Stimulated activated naive B cell treated with anti-CD40 and anti-IgM and Interleukin-4, amounts not matched to agents 10 μg/mL and 1 μg/mL and 100 μg/mL, for 72 hours (primary cell): Measurements from ENCODE around the gene PARVB.
A peak's percentile ranks its signal among the peaks of the same experiment; 100 is the strongest.
"Not testable (repeated sequence)": the region's sequence is repeated elsewhere in the genome, so short reads cannot be mapped to it uniquely, and the experiment has no call there.

Source experiments
- ATAC-seq, 2 donors: fragments of 150-1000 bp; cut with Tn5 transposase; replicated peaks; 2 replicates each; pipeline ENCODE4 v1.10.0; 2021; ENCODE audit warnings: moderate library complexity in 1 of 2
- DNase-seq: peaks from one replicate; pipeline ENCODE4 v3.0.0; 2021
- H3K27ac Mint-ChIP-seq: one replicate; pipeline ENCODE4 v1.8.0; 2022; ENCODE audit warnings: mild to moderate bottlenecking, mixed read lengths
- H3K27me3 Mint-ChIP-seq, 2 donors: one replicate each; pipeline ENCODE4 v1.8.0; 2022; ENCODE audit warnings: mixed read lengths in 2 of 2
- H3K36me3 Mint-ChIP-seq, 2 donors: one replicate each; pipeline ENCODE4 v1.8.0; 2022; ENCODE audit warnings: mixed read lengths in 2 of 2, mild to moderate bottlenecking in 1 of 2
- H3K4me1 Mint-ChIP-seq, 2 donors: one replicate each; pipeline ENCODE4 v1.8.0; 2022; ENCODE audit warnings: mixed read lengths in 2 of 2, mild to moderate bottlenecking in 1 of 2
- H3K4me3 Mint-ChIP-seq, 2 donors: one replicate each; pipeline ENCODE4 v1.8.0; 2022; ENCODE audit warnings: mild to moderate bottlenecking in 2 of 2, mixed read lengths in 2 of 2, moderate library complexity in 1 of 2
- H3K9me3 Mint-ChIP-seq, 2 donors: one replicate each; pipeline ENCODE4 v1.8.0; 2022; ENCODE audit warnings: mixed read lengths in 2 of 2, mild to moderate bottlenecking in 1 of 2

PARVB gene

GRCh38 chr22:44003405-44004103 lies 20.5 kb upstream of the PARVB start:
- no peak overlapping the region for H3K4me3 Mint-ChIP-seq
- peaks cover 0 to 2% of the 10 kb centered on the region in 2 donors for H3K9me3 Mint-ChIP-seq
- H3K27me3 Mint-ChIP-seq = no peaks in the 10 kb centered on the region
- no peak overlapping the region for H3K27ac Mint-ChIP-seq
- ATAC-seq = no peak
- DNase-seq = no peak
- H3K4me1 Mint-ChIP-seq = peaks cover 12 to 26% of the 10 kb centered on the region in 2 donors
- peaks cover 31 to 52% of the 10 kb centered on the region in 2 donors for H3K36me3 Mint-ChIP-seq

- H3K4me1 Mint-ChIP-seq = peaks cover 8 to 21% of the 10 kb centered on the region in 2 donors
- H3K4me3 Mint-ChIP-seq = no peak overlapping the region
- H3K27ac Mint-ChIP-seq = no peak overlapping the region
- no peaks in the 10 kb centered on the region for H3K27me3 Mint-ChIP-seq
- no peak for ATAC-seq
- H3K36me3 Mint-ChIP-seq = peaks cover 25 to 47% of the 10 kb centered on the region in 2 donors
- no peak for DNase-seq
- H3K9me3 Mint-ChIP-seq = peaks cover 0 to 2% of the 10 kb centered on the region in 2 donors
These were observed 20.0 kb upstream of the PARVB start for GRCh38 chr22:44004104-44004460.

GRCh38 chr22:44005524-44005923 lies 18.6 kb upstream of the PARVB start:
- Mint-ChIP-seq H3K36me3 (peaks cover 21 to 41% of the 10 kb centered on the region in 2 donors), H3K27ac (no peak overlapping the region), H3K9me3 (peaks cover 0 to 2% of the 10 kb centered on the region in 2 donors), H3K4me3 (no peak overlapping the region), H3K4me1 (peaks cover 4 to 9% of the 10 kb centered on the region in 2 donors), H3K27me3 (no peaks in the 10 kb centered on the region)
- ATAC-seq (peak; percentile 63 to 77), DNase-seq (no peak)

GRCh38 chr22:44012162-44012561 lies 11.9 kb upstream of the PARVB start:
- Mint-ChIP-seq H3K4me3 (no peak overlapping the region), H3K4me1 (peaks cover 5 to 15% of the 10 kb centered on the region in 2 donors), H3K36me3 (peaks cover 0 to 20% of the 10 kb centered on the region in 2 donors), H3K9me3 (peaks cover 0 to 1% of the 10 kb centered on the region in 2 donors), H3K27me3 (no peaks in the 10 kb centered on the region), H3K27ac (no peak overlapping the region)
- DNase-seq (no peak), ATAC-seq (no peak)

GRCh38 chr22:44012591-44012990 lies 11.5 kb upstream of the PARVB start:
- Mint-ChIP-seq H3K27me3 (no peaks in the 10 kb centered on the region), H3K27ac (no peak overlapping the region), H3K4me1 (peaks cover 7 to 19% of the 10 kb centered on the region in 2 donors), H3K9me3 (peaks cover 0 to 1% of the 10 kb centered on the region in 2 donors), H3K36me3 (peaks cover under 1 to 18% of the 10 kb centered on the region in 2 donors), H3K4me3 (no peak overlapping the region)
- DNase-seq (no peak), ATAC-seq (no peak)

- no peak for ATAC-seq
- no peaks in the 10 kb centered on the region for H3K27me3 Mint-ChIP-seq
- no peak overlapping the region for H3K27ac Mint-ChIP-seq
These were observed 9.9 kb upstream of the PARVB start for GRCh38 chr22:44014241-44014640.

GRCh38 chr22:44016586-44016985 lies 7.5 kb upstream of the PARVB start:
- not testable (repeated sequence) for H3K9me3 Mint-ChIP-seq, DNase-seq, H3K4me3 Mint-ChIP-seq, H3K27me3 Mint-ChIP-seq
- H3K27ac Mint-ChIP-seq = peak overlapping the region; percentile 79
- peaks cover 23 to 39% of the 10 kb centered on the region in 2 donors for H3K36me3 Mint-ChIP-seq
- ATAC-seq = peak; percentile 76 to 83
- peaks cover 23 to 47% of the 10 kb centered on the region in 2 donors for H3K4me1 Mint-ChIP-seq

More at GRCh38 chr22:44014241-44014640, 9.9 kb upstream of the PARVB start:
- peaks cover 12 to 24% of the 10 kb centered on the region in 2 donors for H3K36me3 Mint-ChIP-seq
- H3K4me3 Mint-ChIP-seq = no peak overlapping the region
- H3K4me1 Mint-ChIP-seq = peaks cover 9 to 24% of the 10 kb centered on the region in 2 donors
- peaks cover 0 to 1% of the 10 kb centered on the region in 2 donors for H3K9me3 Mint-ChIP-seq
- DNase-seq = no peak

GRCh38 chr22:44018594-44018993 lies 5.5 kb upstream of the PARVB start:
- DNase-seq (no peak), ATAC-seq (no peak)
- Mint-ChIP-seq H3K4me3 (no peak overlapping the region), H3K9me3 (peaks cover 0 to 1% of the 10 kb centered on the region in 2 donors), H3K4me1 (peaks cover 35 to 66% of the 10 kb centered on the region in 2 donors), H3K36me3 (peaks cover 31 to 46% of the 10 kb centered on the region in 2 donors), H3K27me3 (no peaks in the 10 kb centered on the region), H3K27ac (no peak overlapping the region)

- Mint-ChIP-seq H3K27me3 (no peaks in the 10 kb centered on the region), H3K27ac (no peak overlapping the region), H3K4me3 (no peak overlapping the region), H3K36me3 (peaks cover 34 to 49% of the 10 kb centered on the region in 2 donors), H3K4me1 (peaks cover 38 to 69% of the 10 kb centered on the region in 2 donors), H3K9me3 (peaks cover 0 to 1% of the 10 kb centered on the region in 2 donors)
- DNase-seq (no peak), ATAC-seq (no peak)
These were observed 4.7 kb upstream of the PARVB start for GRCh38 chr22:44019416-44019815.

GRCh38 chr22:44019846-44020245 lies 4.3 kb upstream of the PARVB start:
- H3K9me3 Mint-ChIP-seq = peaks cover 0 to 1% of the 10 kb centered on the region in 2 donors
- no peaks in the 10 kb centered on the region for H3K27me3 Mint-ChIP-seq
- peak overlapping the region in 1 of 2 donors; percentile 32 for H3K4me3 Mint-ChIP-seq
- peaks cover 38 to 69% of the 10 kb centered on the region in 2 donors for H3K4me1 Mint-ChIP-seq
- H3K27ac Mint-ChIP-seq = peak overlapping the region; percentile 42
- H3K36me3 Mint-ChIP-seq = peaks cover 34 to 52% of the 10 kb centered on the region in 2 donors
- DNase-seq (no peak), ATAC-seq (no peak)

- Mint-ChIP-seq H3K4me1 (peaks cover 41 to 75% of the 10 kb centered on the region in 2 donors), H3K36me3 (peaks cover 37 to 63% of the 10 kb centered on the region in 2 donors), H3K4me3 (peak overlapping the region; percentile 11 to 53), H3K27me3 (no peaks in the 10 kb centered on the region), H3K9me3 (peaks cover 0 to 1% of the 10 kb centered on the region in 2 donors), H3K27ac (peak overlapping the region; percentile 22)
- DNase-seq (no peak), ATAC-seq (no peak)
These were observed 3.1 kb upstream of the PARVB start for GRCh38 chr22:44020981-44021380.

- peak overlapping the region; percentile 89 to 97 for H3K4me3 Mint-ChIP-seq
- H3K4me1 Mint-ChIP-seq = peaks cover 59 to 84% of the 10 kb centered on the region in 2 donors
- H3K36me3 Mint-ChIP-seq = peaks cover 39 to 73% of the 10 kb centered on the region in 2 donors
- no peaks in the 10 kb centered on the region for H3K9me3 Mint-ChIP-seq
- ATAC-seq = peak; percentile 32 to 36
- no peaks in the 10 kb centered on the region for H3K27me3 Mint-ChIP-seq
- H3K27ac Mint-ChIP-seq = peak overlapping the region; percentile 98
- DNase-seq = peak; percentile 73
These were observed 456 bp upstream of the PARVB start for GRCh38 chr22:44023404-44024287.

- Mint-ChIP-seq H3K9me3 (no peaks in the 10 kb centered on the region), H3K4me3 (peak overlapping the region; percentile 87 to 97), H3K36me3 (peaks cover 37 to 75% of the 10 kb centered on the region in 2 donors), H3K27me3 (no peaks in the 10 kb centered on the region), H3K27ac (peak overlapping the region; percentile 100), H3K4me1 (peaks cover 65 to 89% of the 10 kb centered on the region in 2 donors)
- ATAC-seq = peak; percentile 68 to 73
- peak; percentile 90 for DNase-seq
These were observed 1.3 kb downstream of the PARVB start for GRCh38 chr22:44025171-44026065.
